Left ventricle myocardium inferior (tissue), 1 donor: ENCODE measurements around the gene HSD3B1. TPM values are rescaled to one million over a fixed set of nuclear protein-coding genes. Genes with fewer than 3 reads are reported as not detected.
A peak's percentile ranks its signal among the peaks of the same experiment; 100 is the strongest.

ENCODE experiments used
- DNase-seq: peaks from one replicate; pipeline ENCODE4 v3.0.0-alpha.2; 2020
- H3K27ac ChIP-seq: fragments of 200-600 bp; replicated peaks from 2 replicates; pipeline ENCODE4 v1.8.0; 2021
- H3K27me3 ChIP-seq: fragments of 200-600 bp; 2 replicates; pipeline ENCODE4 v1.8.0; 2021; ENCODE audit warnings: low read depth
- H3K36me3 ChIP-seq: fragments of 200-600 bp; 2 replicates; pipeline ENCODE4 v1.8.0; 2021
- H3K4me1 ChIP-seq: fragments of 200-600 bp; 2 replicates; pipeline ENCODE4 v1.8.0; 2021
- H3K4me3 ChIP-seq: fragments of 200-600 bp; 2 replicates; pipeline ENCODE4 v1.8.0; 2021; ENCODE audit warnings: mild to moderate bottlenecking, moderate library complexity
- H3K9me3 ChIP-seq: fragments of 200-600 bp; replicated peaks from 2 replicates; pipeline ENCODE4 v1.8.0; 2021
- CTCF ChIP-seq: fragments of 200-600 bp; IDR thresholded peaks from 2 replicates; pipeline ENCODE4 v1.8.0; 2021; ENCODE audit warnings: antibody characterized with exemption, mild to moderate bottlenecking, borderline replicate concordance
- intact Hi-C: fragments of 100-400 bp; cut with micrococcal nuclease; formaldehyde crosslinking; loops from one replicate; pipeline ENCODE4 v1.11.0; 2022
- total RNA-seq: library from RNA; stranded (reverse); fragmentation: NEBNext Ultra II Directional; extraction: Animal tissue kit (Norgen Biotek cat#: 25700); gene quantifications from one replicate; pipeline ENCODE4 v1.2.1, GENCODE V29; 2021
- donor health status: DM: no; HTN: yes; CAD: no; lungs with severe emphysema.

Gene HSD3B1
- total RNA-seq, 1 donor from 2014 or later: not detected

GRCh38 chr1:119544165-119544762, 37.3 kb downstream of the HSD3B1 start:
- H3K27ac ChIP-seq: no peak overlapping the region
- intact Hi-C loops: loop anchor here (10.0 kb wide), 1 partner anchor 131 kb away; no protein-coding TSS in a partner anchor
- no peak overlapping the region for H3K4me3 ChIP-seq
- H3K36me3 ChIP-seq: no peaks in the 10 kb centered on the region
- no peak for DNase-seq
- no peak for TF ChIP-seq CTCF
- no peaks in the 10 kb centered on the region for H3K27me3 ChIP-seq
- H3K4me1 ChIP-seq: no peaks in the 10 kb centered on the region
- no peaks in the 10 kb centered on the region for H3K9me3 ChIP-seq

GRCh38 chr1:119546641-119547040, 39.6 kb downstream of the HSD3B1 start:
- no peak overlapping the region for H3K4me3 ChIP-seq
- intact Hi-C loops: loop anchor here (10.0 kb wide), 1 partner anchor 128 kb away; no protein-coding TSS in a partner anchor
- no peaks in the 10 kb centered on the region for H3K36me3 ChIP-seq
- H3K9me3 ChIP-seq: no peaks in the 10 kb centered on the region
- H3K27ac ChIP-seq: no peak overlapping the region
- no peak for DNase-seq
- no peaks in the 10 kb centered on the region for H3K4me1 ChIP-seq
- H3K27me3 ChIP-seq: no peaks in the 10 kb centered on the region
- TF ChIP-seq CTCF: no peak

GRCh38 chr1:119547306-119547705, 40.3 kb downstream of the HSD3B1 start:
- no peaks in the 10 kb centered on the region for H3K36me3 ChIP-seq
- no peak for TF ChIP-seq CTCF
- no peak overlapping the region for H3K27ac ChIP-seq
- H3K9me3 ChIP-seq: no peaks in the 10 kb centered on the region
- H3K27me3 ChIP-seq: no peaks in the 10 kb centered on the region
- no peak for DNase-seq
- intact Hi-C loops: loop anchor here (10.0 kb wide), 1 partner anchor 127 kb away; no protein-coding TSS in a partner anchor
- H3K4me3 ChIP-seq: no peak overlapping the region
- H3K4me1 ChIP-seq: no peaks in the 10 kb centered on the region

- no peak overlapping the region for H3K27ac ChIP-seq
- no peak for TF ChIP-seq CTCF
- intact Hi-C loops: loop anchor here (10.0 kb wide), 1 partner anchor 127 kb away; no protein-coding TSS in a partner anchor
Measured at GRCh38 chr1:119547805-119548204, 40.8 kb downstream of the HSD3B1 start.

GRCh38 chr1:119549719-119550132, 42.7 kb downstream of the HSD3B1 start:
- intact Hi-C loops: loop anchor here (10.0 kb wide), 1 partner anchor 125 kb away; no protein-coding TSS in a partner anchor
- no peaks in the 10 kb centered on the region for H3K36me3 ChIP-seq
- peaks cover 7% of the 10 kb centered on the region for H3K4me1 ChIP-seq
- H3K27me3 ChIP-seq: no peaks in the 10 kb centered on the region
- no peak for DNase-seq
- H3K9me3 ChIP-seq: no peaks in the 10 kb centered on the region
- peak; percentile 65 for TF ChIP-seq CTCF
- no peak overlapping the region for H3K4me3 ChIP-seq
- no peak overlapping the region for H3K27ac ChIP-seq

More at GRCh38 chr1:119547805-119548204, 40.8 kb downstream of the HSD3B1 start:
- DNase-seq: no peak
- Histone ChIP-seq H3K36me3 (no peaks in the 10 kb centered on the region), H3K4me3 (no peak overlapping the region), H3K4me1 (no peaks in the 10 kb centered on the region), H3K27me3 (no peaks in the 10 kb centered on the region), H3K9me3 (no peaks in the 10 kb centered on the region)
